GM12878 (cell line): ENCODE results near the gene TLE3.

ENCODE experiments used
- ASH2L ChIP-seq: fragments of 300-600, 200-600 bp; sonication (generic); IDR thresholded peaks from 2 replicates; pipeline ENCODE4 v1.6.1; 2017; ENCODE audit warnings: low read depth, mild to moderate bottlenecking, borderline replicate concordance
- BCLAF1 ChIP-seq: fragments of 450-650 bp; IDR thresholded peaks from 2 replicates; pipeline ENCODE4 v1.6.1; 2017; ENCODE audit warnings: antibody characterized with exemption, mild to moderate bottlenecking, moderate library complexity
- BHLHE40 ChIP-seq, 2 experiments: fragments of 450-650 bp in 1 of 2; IDR thresholded peaks; 2 replicates each; pipeline ENCODE4 v1.6.1; 2011 to 2017; ENCODE audit warnings: low read depth in 2 of 2, borderline replicate concordance in 1 of 2, improper control_type of control experiment in 1 of 2, low read length in 1 of 2, mild to moderate bottlenecking in 1 of 2
- CEBPB ChIP-seq, 2 experiments: fragments of 150-350 bp in 1 of 2; IDR thresholded peaks; 2 replicates each; pipeline ENCODE4 v1.6.1; 2012 to 2014; ENCODE audit warnings: low read depth in 2 of 2, low read length in 2 of 2, borderline replicate concordance in 1 of 2, inconsistent platforms in 1 of 2
- FOXK2 ChIP-seq: fragments of 450-650 bp; IDR thresholded peaks from 2 replicates; pipeline ENCODE4 v1.6.1; 2017; ENCODE audit warnings: mild to moderate bottlenecking, moderate library complexity
- HCFC1 ChIP-seq: fragments of 150-350 bp; IDR thresholded peaks from 2 replicates; pipeline ENCODE4 v1.6.1; 2014; ENCODE audit warnings: low read length
- HDAC2 ChIP-seq: fragments of 200-600 bp; sonication (generic); IDR thresholded peaks from 2 replicates; pipeline ENCODE4 v1.6.1; 2017
- HDAC6 ChIP-seq: fragments of 200-600 bp; sonication (generic); IDR thresholded peaks from one replicate; pipeline ENCODE4 v1.8.0; 2017; ENCODE audit warnings: antibody characterized with exemption; ENCODE audit not compliant: unreplicated experiment
- JUNB ChIP-seq: IDR thresholded peaks from 2 replicates; pipeline ENCODE4 v1.6.1; 2016; ENCODE audit warnings: antibody characterized with exemption, mild to moderate bottlenecking
- POLR2A ChIP-seq: IDR thresholded peaks from 2 replicates; pipeline ENCODE4 v1.6.1; 2011; ENCODE audit warnings: low read depth, mild to moderate bottlenecking, low read length
- ZNF274 ChIP-seq: IDR thresholded peaks from one replicate; pipeline ENCODE4 v1.8.0; 2011; ENCODE audit not compliant: insufficient read length, insufficient read depth
- TF ChIP-seq, protein P1 (sequence below), 3 experiments: IDR thresholded peaks in 2 of 3; conservative IDR thresholded peaks in 1 of 3; 2 replicates each; pipeline ENCODE4 v1.5.1; 2011; ENCODE audit warnings: low read depth in 3 of 3, low read length in 3 of 3, mild to moderate bottlenecking in 3 of 3, control low read depth in 2 of 3, moderate library complexity in 2 of 3, inconsistent platforms in 1 of 3, mixed read lengths in 1 of 3; ENCODE audit not compliant: control insufficient read depth in 2 of 3, insufficient read depth in 1 of 3; ENCODE audit errors: extremely low read depth in 1 of 3

DNA sequence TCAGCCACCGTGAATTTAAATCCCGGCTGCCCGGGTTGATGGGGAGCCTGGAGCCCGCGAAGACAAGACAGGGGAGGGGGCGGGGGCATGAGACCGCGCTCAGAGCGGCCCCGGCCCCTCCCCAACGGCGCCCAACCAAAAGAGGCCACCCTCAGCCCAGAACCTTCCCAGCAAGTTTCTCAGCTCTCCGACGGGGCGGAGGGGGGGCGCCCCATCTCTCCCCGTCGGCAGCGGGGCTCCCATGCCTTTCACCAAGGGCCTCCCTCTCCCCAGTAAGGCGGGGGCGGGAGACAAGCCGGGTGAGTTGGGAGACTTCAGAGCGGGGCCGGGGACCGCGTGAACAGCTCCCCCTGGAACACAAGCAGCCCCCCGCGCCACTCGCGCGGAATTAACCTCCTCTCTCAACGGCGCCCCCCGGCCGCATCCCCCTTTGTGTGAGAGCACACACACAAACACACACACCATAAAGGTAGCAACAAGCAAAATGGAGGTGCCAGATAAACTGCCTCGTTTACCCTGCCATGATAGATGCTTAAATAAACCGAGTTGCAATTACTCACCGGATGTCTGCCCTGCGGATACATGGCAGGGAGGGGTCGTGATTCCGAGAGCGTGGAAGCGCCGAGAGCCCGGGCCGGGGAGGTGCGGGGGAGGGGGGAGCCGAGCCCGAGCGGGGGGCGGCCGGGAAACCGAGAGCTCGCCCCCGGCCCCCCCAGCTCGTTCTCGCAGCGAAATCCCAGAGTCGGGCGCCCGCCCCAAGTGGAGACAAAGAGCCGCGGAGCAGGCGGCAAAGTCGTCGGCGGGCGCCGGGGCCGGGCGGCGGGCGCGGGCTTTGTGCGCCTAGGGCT, 1.3 kb downstream of the TLE3 start:
- TF ChIP-seq JUNB (no peak), CEBPB (IDR thresholded peaks at IDR 0.05; ENCODE audit: borderline replicate concordance in 1 of 2, low read depth in 2 of 2, low read length in 2 of 2) (no peak), BCLAF1 (no peak), ZNF274 (no peak), HCFC1 (no peak), POLR2A (no peak), FOXK2 (no peak), BHLHE40 (IDR thresholded peaks at IDR 0.05; ENCODE audit: borderline replicate concordance in 1 of 2, low read depth in 2 of 2, low read length in 1 of 2) (no peak), ASH2L (no peak), HDAC6 (no peak), HDAC2 (no peak)
- TF ChIP-seq, protein P1, sequence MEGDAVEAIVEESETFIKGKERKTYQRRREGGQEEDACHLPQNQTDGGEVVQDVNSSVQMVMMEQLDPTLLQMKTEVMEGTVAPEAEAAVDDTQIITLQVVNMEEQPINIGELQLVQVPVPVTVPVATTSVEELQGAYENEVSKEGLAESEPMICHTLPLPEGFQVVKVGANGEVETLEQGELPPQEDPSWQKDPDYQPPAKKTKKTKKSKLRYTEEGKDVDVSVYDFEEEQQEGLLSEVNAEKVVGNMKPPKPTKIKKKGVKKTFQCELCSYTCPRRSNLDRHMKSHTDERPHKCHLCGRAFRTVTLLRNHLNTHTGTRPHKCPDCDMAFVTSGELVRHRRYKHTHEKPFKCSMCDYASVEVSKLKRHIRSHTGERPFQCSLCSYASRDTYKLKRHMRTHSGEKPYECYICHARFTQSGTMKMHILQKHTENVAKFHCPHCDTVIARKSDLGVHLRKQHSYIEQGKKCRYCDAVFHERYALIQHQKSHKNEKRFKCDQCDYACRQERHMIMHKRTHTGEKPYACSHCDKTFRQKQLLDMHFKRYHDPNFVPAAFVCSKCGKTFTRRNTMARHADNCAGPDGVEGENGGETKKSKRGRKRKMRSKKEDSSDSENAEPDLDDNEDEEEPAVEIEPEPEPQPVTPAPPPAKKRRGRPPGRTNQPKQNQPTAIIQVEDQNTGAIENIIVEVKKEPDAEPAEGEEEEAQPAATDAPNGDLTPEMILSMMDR (IDR thresholded peaks at IDR 0.05 in 2 of 3, conservative IDR thresholded peaks at IDR 0.05 in 1 of 3; ENCODE audit: control insufficient read depth in 2 of 3, extremely low read depth in 1 of 3, insufficient read depth in 1 of 3, low read depth in 3 of 3, low read length in 3 of 3), result no peak
